ENCODE measurements around the gene PDE3B.
"Not testable (repeated sequence)": the region's sequence is repeated elsewhere in the genome, so short reads cannot be mapped to it uniquely, and the experiment has no call there.

The PDE3B gene

GRCh38 chr11:14643697-14644225 lies at the start of gene PDE3B:
Gene PDE3B (plus strand): TSS chr11:14643804. CDS start chr11:14644076, 272 bp downstream.
- FAIRE-seq, result no peak

GRCh38 chr11:14595261-14595660 lies 48.3 kb upstream of the PDE3B start:
- FAIRE-seq, result not testable (repeated sequence)

- no peak for FAIRE-seq
These were observed 35.9 kb upstream of the PDE3B start for GRCh38 chr11:14607713-14608112.

- FAIRE-seq, result no peak
These were observed 33.7 kb upstream of the PDE3B start for GRCh38 chr11:14609902-14610301.

- FAIRE-seq, result no peak
These were observed 31.7 kb upstream of the PDE3B start for GRCh38 chr11:14611939-14612338.

- no peak for FAIRE-seq
These were observed 30.9 kb upstream of the PDE3B start for GRCh38 chr11:14612694-14613093.

GRCh38 chr11:14614091-14614622 lies 29.4 kb upstream of the PDE3B start:
- FAIRE-seq, result no peak

- FAIRE-seq, result no peak
These were observed 26.2 kb upstream of the PDE3B start for GRCh38 chr11:14617241-14618027.

- FAIRE-seq, result no peak
These were observed 25.5 kb upstream of the PDE3B start for GRCh38 chr11:14618060-14618459.

GRCh38 chr11:14619603-14620531 lies 23.7 kb upstream of the PDE3B start:
- FAIRE-seq, result no peak

- FAIRE-seq, result no peak
These were observed 21.2 kb upstream of the PDE3B start for GRCh38 chr11:14622223-14622954.

GRCh38 chr11:14623036-14623435 lies 20.6 kb upstream of the PDE3B start:
- FAIRE-seq, result no peak

GRCh38 chr11:14625586-14626205 lies 17.9 kb upstream of the PDE3B start:
- FAIRE-seq, result no peak

- FAIRE-seq, result no peak
These were observed 17.0 kb upstream of the PDE3B start for GRCh38 chr11:14626650-14627049.

GRCh38 chr11:14633506-14634224 lies 9.9 kb upstream of the PDE3B start:
- FAIRE-seq, result not testable (repeated sequence)

- no peak for FAIRE-seq
These were observed 8.8 kb upstream of the PDE3B start for GRCh38 chr11:14634813-14635212.

GRCh38 chr11:14635546-14635945 lies 8.1 kb upstream of the PDE3B start:
- FAIRE-seq, result no peak

GRCh38 chr11:14636119-14636518 lies 7.5 kb upstream of the PDE3B start:
- no peak for FAIRE-seq

GRCh38 chr11:14637868-14638409 lies 5.7 kb upstream of the PDE3B start:
- no peak for FAIRE-seq

GRCh38 chr11:14638561-14638960 lies 5.0 kb upstream of the PDE3B start:
- FAIRE-seq, result no peak

GRCh38 chr11:14641801-14642200 lies 1.8 kb upstream of the PDE3B start:
- FAIRE-seq, result no peak
